ENCODE measurements around the gene CDC42SE2.

Gene CDC42SE2

GRCh38 chr5:131261483-131261882 lies 2.4 kb upstream of the CDC42SE2 start:
- peaks cover 47% of the 10 kb centered on the region for H3K4me1 ChIP-seq (ENCODE audit: low read length)
- no peak overlapping the region for H3K4me3 ChIP-seq (ENCODE audit: low read length)
- peaks cover 88% of the 10 kb centered on the region for H3K79me2 ChIP-seq (ENCODE audit: low read length)
- no peak overlapping the region; the same call in 1 of the 2 replicates for H3K4me2 ChIP-seq (ENCODE audit: low read length)
- H3K27ac ChIP-seq (ENCODE audit: low read length): no peak overlapping the region
- H3K9ac ChIP-seq (ENCODE audit: low read length): no peak overlapping the region
- no peaks in the 10 kb centered on the region for H3K9me3 ChIP-seq (ENCODE audit: insufficient read depth, low read length)
- H4K20me1 ChIP-seq (ENCODE audit: insufficient read depth, low read length): peaks cover 15% of the 10 kb centered on the region
- TF ChIP-seq EZH2phosphoT487 (IDR thresholded peaks at IDR 0.05; ENCODE audit: low read depth): no peak
- no peak for TF ChIP-seq CTCF (IDR thresholded peaks at IDR 0.05; ENCODE audit: low read depth, low read length)
- H3K36me3 ChIP-seq (replicated peaks; ENCODE audit: low read depth, low read length): peaks cover 32% of the 10 kb centered on the region
- H2AFZ ChIP-seq (ENCODE audit: low read depth, low read length): no peak overlapping the region
- no peaks in the 10 kb centered on the region for H3K27me3 ChIP-seq (ENCODE audit: low read depth, low read length)

GRCh38 chr5:131262953-131263541 lies 806 bp upstream of the CDC42SE2 start:
- Histone ChIP-seq H3K4me3 (ENCODE audit: low read length) (peak overlapping the region; percentile 94), H3K27ac (ENCODE audit: low read length) (peak overlapping the region; percentile 90)
- TF ChIP-seq EZH2phosphoT487 (IDR thresholded peaks at IDR 0.05; ENCODE audit: low read depth) (no peak), CTCF (IDR thresholded peaks at IDR 0.05; ENCODE audit: low read depth, low read length) (no peak)

GRCh38 chr5:131264451-131265099 lies 722 bp downstream of the CDC42SE2 start:
- H3K9me3 ChIP-seq (ENCODE audit: insufficient read depth, low read length): no peaks in the 10 kb centered on the region
- H3K9ac ChIP-seq (ENCODE audit: low read length): peak overlapping the region; percentile 97

More at GRCh38 chr5:131262953-131263541, 806 bp upstream of the CDC42SE2 start:
- Histone ChIP-seq H2AFZ (ENCODE audit: low read depth, low read length) (no peak overlapping the region), H3K27me3 (ENCODE audit: low read depth, low read length) (no peaks in the 10 kb centered on the region), H3K4me2 (ENCODE audit: low read length) (peak overlapping the region; percentile 95), H3K36me3 (replicated peaks; ENCODE audit: low read depth, low read length) (peaks cover 27% of the 10 kb centered on the region), H3K4me1 (ENCODE audit: low read length) (peaks cover 43% of the 10 kb centered on the region), H3K9ac (ENCODE audit: low read length) (peak overlapping the region; percentile 70), H4K20me1 (ENCODE audit: insufficient read depth, low read length) (peaks cover 16% of the 10 kb centered on the region), H3K79me2 (ENCODE audit: low read length) (peaks cover 92% of the 10 kb centered on the region), H3K9me3 (ENCODE audit: insufficient read depth, low read length) (no peaks in the 10 kb centered on the region)

More at GRCh38 chr5:131264451-131265099, 722 bp downstream of the CDC42SE2 start:
- Histone ChIP-seq H3K4me2 (ENCODE audit: low read length) (peak overlapping the region; percentile 72), H3K4me1 (ENCODE audit: low read length) (peaks cover 40% of the 10 kb centered on the region), H3K27me3 (ENCODE audit: low read depth, low read length) (no peaks in the 10 kb centered on the region), H3K4me3 (ENCODE audit: low read length) (peak overlapping the region; percentile 94), H3K27ac (ENCODE audit: low read length) (peak overlapping the region; percentile 87), H4K20me1 (ENCODE audit: insufficient read depth, low read length) (peaks cover 18% of the 10 kb centered on the region), H2AFZ (ENCODE audit: low read depth, low read length) (no peak overlapping the region), H3K36me3 (replicated peaks; ENCODE audit: low read depth, low read length) (peaks cover 12% of the 10 kb centered on the region), H3K79me2 (ENCODE audit: low read length) (peaks cover 92% of the 10 kb centered on the region)
- no peak for TF ChIP-seq EZH2phosphoT487 (IDR thresholded peaks at IDR 0.05; ENCODE audit: low read depth)
- no peak for TF ChIP-seq CTCF (IDR thresholded peaks at IDR 0.05; ENCODE audit: low read depth, low read length)
